H1 (cell line): ENCODE measurements around the gene METTL8. TPM values are rescaled to one million over a fixed set of nuclear protein-coding genes. Genes with fewer than 3 reads are reported as not detected.

Source experiments
- CTCF ChIA-PET: fragments of 300-600 bp; sonication (Branson Sonifier 250); formaldehyde crosslinking; loops from one replicate; lab custom pipeline; 2021; ENCODE audit not compliant: partially characterized antibody; lab: Charles Lee
- POLR2A ChIA-PET: fragments of 300-600 bp; sonication (Branson Sonifier 250); formaldehyde crosslinking; loops from one replicate; lab custom pipeline; 2021; ENCODE audit warnings: inconsistent platforms; ENCODE audit not compliant: partially characterized antibody; lab: Charles Lee
- DNase-seq, 2 experiments: peaks; one replicate each; pipeline versions ENCODE4 v3.0.0 to v3.0.0-alpha.2; 2010 to 2022; ENCODE audit warnings: low spot score in 2 of 2, low read depth in 1 of 2, mixed read lengths in 1 of 2
- FAIRE-seq: peaks from 2 replicates; lab custom pipeline; 2011; peaks lifted over from hg19 to GRCh38; lab: Jason Lieb, UNC
- H2AFZ ChIP-seq: 2 replicates; pipeline ENCODE4 v1.8.1; 2012; ENCODE audit warnings: low read length, inconsistent platforms
- H2AK5ac ChIP-seq: 2 replicates; pipeline ENCODE4 v1.6.1; 2013; ENCODE audit warnings: low read depth, low read length
- H2BK120ac ChIP-seq: replicated peaks from 2 replicates; pipeline ENCODE3; 2013; ENCODE audit warnings: low read depth, low read length, inconsistent platforms
- H2BK12ac ChIP-seq: 2 replicates; pipeline ENCODE4 v1.6.1; 2013; ENCODE audit warnings: low read depth, low read length
- H2BK15ac ChIP-seq: 2 replicates; pipeline ENCODE4 v1.6.1; 2013; ENCODE audit warnings: low read length
- H2BK20ac ChIP-seq: 2 replicates; pipeline ENCODE4 v1.6.1; 2013; ENCODE audit warnings: low read length
- H2BK5ac ChIP-seq: 2 replicates; pipeline ENCODE4 v1.6.1; 2013; ENCODE audit warnings: low read depth, low read length
- H3K14ac ChIP-seq: 2 replicates; pipeline ENCODE4 v1.6.1; 2013; ENCODE audit warnings: inconsistent platforms; ENCODE audit not compliant: insufficient read length
- H3K18ac ChIP-seq: 2 replicates; pipeline ENCODE4 v1.6.1; 2013; ENCODE audit warnings: low read length; ENCODE audit errors: extremely low read depth
- H3K23ac ChIP-seq: 2 replicates; pipeline ENCODE4 v1.6.1; 2013; ENCODE audit warnings: inconsistent platforms; ENCODE audit not compliant: insufficient read length
- H3K23me2 ChIP-seq: 2 replicates; pipeline ENCODE4 v1.6.1; 2013; ENCODE audit warnings: low read depth, low read length
- H3K27ac ChIP-seq: 2 replicates; pipeline ENCODE4 v1.6.1; 2011; ENCODE audit warnings: low read depth, low read length, inconsistent platforms
- H3K27me3 ChIP-seq, 4 experiments: replicated peaks in 1 of 4; 1 replicate in 1 of 4; 2 replicates in 3 of 4; pipeline versions ENCODE4 v1.6.1 to v1.8.1; 2011 to 2013; ENCODE audit warnings: low read length in 3 of 4, mild to moderate bottlenecking in 3 of 4, inconsistent platforms in 2 of 4, mixed read lengths in 2 of 4, moderate library complexity in 1 of 4; ENCODE audit not compliant: control insufficient read depth in 3 of 4, insufficient read depth in 3 of 4; ENCODE audit errors: extremely low read depth in 1 of 4
- H3K36me3 ChIP-seq, 4 experiments: 2 replicates each; pipeline versions ENCODE4 v1.6.1 to v1.8.1; 2011 to 2013; ENCODE audit warnings: mild to moderate bottlenecking in 4 of 4, low read length in 3 of 4, moderate library complexity in 2 of 4, control low read depth in 1 of 4, inconsistent platforms in 1 of 4; ENCODE audit not compliant: insufficient read depth in 4 of 4, control insufficient read depth in 2 of 4
- H3K4ac ChIP-seq: replicated peaks from 2 replicates; pipeline ENCODE3; 2013; ENCODE audit warnings: low read length, low read depth, mixed read lengths, inconsistent platforms; ENCODE audit not compliant: insufficient read length
- H3K4me1 ChIP-seq, 4 experiments: replicated peaks in 1 of 4; 1 replicate in 1 of 4; 2 replicates in 3 of 4; pipeline versions ENCODE4 v1.6.1 to v1.8.1; 2011 to 2013; ENCODE audit warnings: low read length in 3 of 4, inconsistent platforms in 2 of 4, mixed read lengths in 1 of 4; ENCODE audit not compliant: insufficient read depth in 4 of 4, control insufficient read depth in 3 of 4
- H3K4me2 ChIP-seq, 2 experiments: 2 replicates each; pipeline versions ENCODE4 v1.6.1 to v1.8.1; 2011 to 2013; ENCODE audit warnings: low read depth in 2 of 2, low read length in 2 of 2, control low read depth in 1 of 2, inconsistent platforms in 1 of 2, mild to moderate bottlenecking in 1 of 2; ENCODE audit not compliant: insufficient read depth in 1 of 2
- H3K4me3 ChIP-seq, 4 experiments: fragments of 200-600, 300-600 bp in 1 of 4; sonication (generic), shearing (Covaris generic), sonication (Bioruptor Twin) in 1 of 4; 2 replicates each; pipeline versions ENCODE4 v1.5.1 to v1.8.1; 2011 to 2016; ENCODE audit warnings: low read length in 4 of 4, low read depth in 3 of 4, control low read depth in 2 of 4, inconsistent platforms in 2 of 4, mild to moderate bottlenecking in 2 of 4, mixed read lengths in 1 of 4, moderate library complexity in 1 of 4; ENCODE audit not compliant: insufficient read depth in 2 of 4; ENCODE audit errors: extremely low read depth in 1 of 4
- H3K56ac ChIP-seq: replicated peaks from 2 replicates; pipeline ENCODE3; 2013; ENCODE audit warnings: low read depth, mild to moderate bottlenecking, mixed read lengths, low read length, inconsistent platforms; ENCODE audit not compliant: insufficient read length
- H3K79me1 ChIP-seq: 2 replicates; pipeline ENCODE4 v1.6.1; 2013; ENCODE audit warnings: low read depth, low read length, control low read depth
- H3K79me2 ChIP-seq, 2 experiments: 2 replicates each; pipeline versions ENCODE4 v1.6.1 to v1.8.1; 2012 to 2013; ENCODE audit warnings: low read length in 2 of 2, mild to moderate bottlenecking in 2 of 2, inconsistent platforms in 1 of 2; ENCODE audit not compliant: insufficient read depth in 2 of 2, control insufficient read depth in 1 of 2
- H3K9ac ChIP-seq, 4 experiments: replicated peaks in 1 of 4; 1 replicate in 1 of 4; 2 replicates in 3 of 4; pipeline versions ENCODE4 v1.6.1 to v1.8.1; 2011 to 2013; ENCODE audit warnings: low read depth in 3 of 4, low read length in 3 of 4, control low read depth in 2 of 4, mild to moderate bottlenecking in 2 of 4, moderate library complexity in 2 of 4, inconsistent platforms in 1 of 4; ENCODE audit errors: extremely low read depth in 1 of 4
- H3K9me3 ChIP-seq, 2 experiments: 2 replicates each; pipeline versions ENCODE4 v1.6.1 to v1.8.1; 2012 to 2013; ENCODE audit warnings: mild to moderate bottlenecking in 2 of 2, moderate library complexity in 2 of 2, control low read depth in 1 of 2, inconsistent platforms in 1 of 2, low read depth in 1 of 2, low read length in 1 of 2, mixed read lengths in 1 of 2; ENCODE audit not compliant: insufficient read depth in 2 of 2
- H4K20me1 ChIP-seq, 2 experiments: replicated peaks in 1 of 2; 2 replicates each; pipeline versions ENCODE3 to v1.8.1; 2011 to 2013; ENCODE audit warnings: inconsistent platforms in 2 of 2, low read length in 2 of 2, mild to moderate bottlenecking in 1 of 2; ENCODE audit not compliant: insufficient read depth in 2 of 2, control insufficient read depth in 1 of 2
- H4K5ac ChIP-seq: 2 replicates; pipeline ENCODE4 v1.6.1; 2013; ENCODE audit warnings: low read length, low read depth, mixed read lengths, inconsistent platforms; ENCODE audit not compliant: insufficient read length
- H4K8ac ChIP-seq: 2 replicates; pipeline ENCODE4 v1.8.0; 2013; ENCODE audit warnings: mild to moderate bottlenecking, moderate library complexity, low read length, inconsistent platforms; ENCODE audit not compliant: insufficient read depth; ENCODE audit errors: extremely low read depth
- H4K91ac ChIP-seq: replicated peaks from 2 replicates; pipeline ENCODE3; 2013; ENCODE audit warnings: low read length, mixed read lengths, inconsistent platforms; ENCODE audit not compliant: insufficient read length
- ATF3 ChIP-seq: IDR thresholded peaks from 2 replicates; pipeline ENCODE4 v1.6.1; 2011; ENCODE audit warnings: low read depth, mild to moderate bottlenecking, low read length; ENCODE audit not compliant: insufficient read depth
- BRCA1 ChIP-seq: IDR thresholded peaks from 2 replicates; pipeline ENCODE4 v1.6.1; 2012; ENCODE audit warnings: low read depth, low read length, improper control_type of control experiment
- CBX8 ChIP-seq: fragments of 300-800, 300-1000 bp; sonication (generic); IDR thresholded peaks from 2 replicates; pipeline ENCODE4 v1.7.1; 2016; ENCODE audit warnings: low read depth, low read length, borderline replicate concordance
- EP300 ChIP-seq, 2 experiments: IDR thresholded peaks; 1 replicate in 1 of 2; 2 replicates in 1 of 2; pipeline ENCODE4 v1.6.1; 2011 to 2012; ENCODE audit warnings: low read depth in 2 of 2, low read length in 2 of 2, mild to moderate bottlenecking in 2 of 2, borderline replicate concordance in 1 of 2, inconsistent platforms in 1 of 2, moderate library complexity in 1 of 2
- GABPA ChIP-seq: IDR thresholded peaks from 2 replicates; pipeline ENCODE4 v1.6.1; 2011; ENCODE audit warnings: mild to moderate bottlenecking, low read length, moderate library complexity, borderline replicate concordance; ENCODE audit not compliant: insufficient read depth
- GTF2F1 ChIP-seq: IDR thresholded peaks from 2 replicates; pipeline ENCODE4 v1.6.1; 2012; ENCODE audit warnings: low read depth, low read length, improper control_type of control experiment, borderline replicate concordance
- PHF8 ChIP-seq: fragments of 200-600 bp; sonication (generic); conservative IDR thresholded peaks from 2 replicates; pipeline ENCODE4 v1.7.1; 2012; ENCODE audit warnings: low read depth, mild to moderate bottlenecking, inconsistent platforms, low read length, moderate library complexity
- RFX5 ChIP-seq: IDR thresholded peaks from 2 replicates; pipeline ENCODE4 v1.6.1; 2011; ENCODE audit warnings: low read depth, low read length, improper control_type of control experiment, borderline replicate concordance
- SAP30 ChIP-seq: fragments of 300-600 bp; sonication (generic); IDR thresholded peaks from 2 replicates; pipeline ENCODE4 v1.7.1; 2012; ENCODE audit warnings: low read length, moderate library complexity, mild to moderate bottlenecking, inconsistent platforms; ENCODE audit not compliant: insufficient read depth, insufficient replicate concordance
- SIRT6 ChIP-seq: IDR thresholded peaks from one replicate; pipeline ENCODE4 v1.7.1; 2012; ENCODE audit warnings: low read length, inconsistent platforms
- SUZ12 ChIP-seq: fragments of 200-600 bp; sonication (generic); IDR thresholded peaks from 2 replicates; pipeline ENCODE4 v1.6.1; 2012; ENCODE audit warnings: mild to moderate bottlenecking, inconsistent platforms, low read length, moderate library complexity, mixed read lengths
- TEAD4 ChIP-seq: IDR thresholded peaks from 2 replicates; pipeline ENCODE4 v1.6.1; 2012; ENCODE audit warnings: low read depth, low read length, inconsistent platforms, mixed read lengths
- WGBS, 2 experiments: shearing (Covaris generic) in 1 of 2; methylation state at CpG; one replicate each; pipeline versions ENCODE4 v1.1.6 to v1.1.7; 2013 to 2015; ENCODE audit warnings: low lambda C conversion rate in 2 of 2, mixed read lengths in 2 of 2, inconsistent platforms in 1 of 2, low coverage in 1 of 2, missing lambda C conversion rate in 1 of 2; ENCODE audit not compliant: insufficient replicate concordance in 2 of 2, insufficient coverage in 1 of 2, insufficient read length in 1 of 2; ENCODE audit errors: extremely low coverage in 1 of 2, missing lambda C conversion rate in 1 of 2; 5-methylcytosine and 5-hydroxymethylcytosine counted together
- polyA plus RNA-seq, 7 experiments: library from polyadenylated mRNA; depleted of rRNA in 3 of 7; stranded (reverse) in 5 of 7; unstranded in 2 of 7; fragments of >200 nt in 5 of 7; fragments of 200-250 nt in 2 of 7; gene quantifications; 1 replicate in 5 of 7; 2 replicates in 1 of 7; 4 replicates in 1 of 7; pipeline versions ENCODE4 v1.2.1 to v1.2.3, GENCODE V29; 2011 to 2013; ENCODE audit warnings: missing spikeins in 2 of 7, mixed read lengths in 2 of 7
- total RNA-seq: library from RNA; stranded (reverse); fragmentation: NEBNext Ultra II Directional; extraction: Animal tissue kit (Norgen Biotek cat#: 25700); gene quantifications from 2 replicates; pipeline ENCODE4 v1.2.1, GENCODE V29; 2021

METTL8 gene
- total and polyA plus RNA-seq, 2 of the 8 experiments (the other 6 are each of a cell fraction or from before 2014, with no cell fraction given), result 17.6 to 79.7 TPM

GRCh38 chr2:171386627-171387026 lies 47.2 kb downstream of the METTL8 start:
- Histone ChIP-seq H4K91ac (no peak overlapping the region), H2BK20ac (peak overlapping the region; percentile 5; the same call in 1 of the 2 replicates), H3K27me3 (no peaks in the 10 kb centered on the region), H3K18ac (no peak overlapping the region), H2AFZ (no peak overlapping the region), H2BK12ac (no peak overlapping the region), H3K14ac (no peak overlapping the region), H3K36me3 (no peaks in the 10 kb centered on the region; a peak in 1 of 8 replicates), H4K5ac (peak overlapping the region; percentile 59), H3K4me3 (no peak overlapping the region), H3K4me2 (peak overlapping the region; percentile 14 to 65; a peak in 2 of 4 replicates), H2BK5ac (peak overlapping the region; percentile 67; the same call in 1 of the 2 replicates), H3K56ac (no peak overlapping the region), H3K9ac (no peak overlapping the region), H2BK15ac (0 out of 2 replicates have a peak overlapping the region, but pooled peaks have one; percentile 54), H3K79me2 (peaks cover 0 to 43% of the 10 kb centered on the region in 2 experiments; a peak in 2 of 4 replicates), H4K20me1 (no peaks in the 10 kb centered on the region), H3K4me1 (peaks cover 5 to 16% (median 10%) of the 10 kb centered on the region in 4 experiments; a peak in 6 of 7 replicates), H3K4ac (no peak overlapping the region), H3K23ac (no peak overlapping the region), H2BK120ac (no peak overlapping the region), H3K79me1 (no peaks in the 10 kb centered on the region), H4K8ac (no peak overlapping the region), H3K9me3 (no peaks in the 10 kb centered on the region; a peak in 1 of 4 replicates), H3K27ac (no peak overlapping the region), H2AK5ac (no peak overlapping the region), H3K23me2 (no peaks in the 10 kb centered on the region; the same call in 1 of the 2 replicates)
- FAIRE-seq (no peak), DNase-seq (peak in 1 of 2 experiments; percentile 50)
- WGBS, 2 experiments, result 76% methylated on average over 10 of the region's 10 CpGs; no CpG with 5 or more reads in 1 of the 2 experiments
- ChIA-PET CTCF (interaction anchor here (1.3 to 1.8 kb wide), 2 partner anchors 225 to 299 kb away, joined by 3 to 6 read pairs; no protein-coding TSS in a partner anchor), POLR2A (interaction anchor here (1.2 to 1.8 kb wide), 3 partner anchors 12 to 47 kb away, joined by 3 to 6 read pairs (median 5); partner anchors contain the start of genes DCAF17 and METTL8)
- TF ChIP-seq RFX5 (no peak), SAP30 (no peak), GABPA (no peak), TEAD4 (no peak), GTF2F1 (no peak), SIRT6 (no peak), PHF8 (no peak), SUZ12 (no peak), CBX8 (no peak), BRCA1 (no peak), EP300 (IDR thresholded peaks at IDR 0.05; ENCODE audit: borderline replicate concordance in 1 of 2, low read depth in 2 of 2, low read length in 2 of 2) (no peak), ATF3 (no peak)
